HCT116 (cell line): ENCODE data around the gene SEMA3C. TPM values are rescaled to one million over a fixed set of nuclear protein-coding genes. Genes with fewer than 3 reads are reported as not detected.

Source experiments
- ATAC-seq: fragments of 200-7000 bp; cut with Tn5 transposase; 2 replicates; pipeline ENCODE4 v1.9.1; 2020; ENCODE audit warnings: mild to moderate bottlenecking, moderate library complexity
- BruUV-seq: library from RNA; stranded (reverse); fragments of 400-500 nt; replicated peaks from 2 replicates; lab custom pipeline; 2021; lab: Mats Ljungman, UMichigan
- CTCF ChIA-PET: fragments of 300-600 bp; sonication (Branson Sonifier 250); formaldehyde crosslinking; loops from one replicate; lab custom pipeline; 2021; ENCODE audit warnings: antibody characterized with exemption; lab: Charles Lee
- POLR2A ChIA-PET: fragments of 300-600, 350-600 bp; sonication (Branson Sonifier 250); formaldehyde crosslinking; loops from one replicate; lab custom pipeline; 2021; ENCODE audit warnings: antibody characterized with exemption; lab: Charles Lee
- RAD21 ChIA-PET, 2 experiments: fragments of 300-600 bp; sonication (Branson Sonifier 250); formaldehyde crosslinking; loops; one replicate each; lab custom pipeline; 2023; ENCODE audit warnings: low total read pairs in 2 of 2; ENCODE audit not compliant: uncharacterized antibody in 2 of 2, unreplicated experiment in 2 of 2, low non-redundant PET in 1 of 2; lab: Charles Lee
- DNase-seq: peaks from one replicate; pipeline ENCODE4 v3.0.0-alpha.2; 2010; ENCODE audit warnings: low read depth, low spot score
- H2AFZ ChIP-seq: fragments of 200-600 bp; shearing (Covaris generic), sonication (generic); 2 replicates; pipeline ENCODE4 v1.6.1; 2017; ENCODE audit warnings: low read depth, mixed run types, mixed read lengths, antibody characterized with exemption, low read length; ENCODE audit not compliant: poor library complexity, severe bottlenecking
- H3K27ac ChIP-seq: 2 replicates; pipeline ENCODE4 v1.5.1; 2012; ENCODE audit warnings: low read depth, low read length
- H3K27me3 ChIP-seq: fragments of 200-600 bp; sonication (generic); 2 replicates; pipeline ENCODE4 v1.6.1; 2016; ENCODE audit warnings: mixed run types, low read length, mixed read lengths; ENCODE audit not compliant: insufficient read depth
- H3K36me3 ChIP-seq, 2 experiments: fragments of 200-500 bp in 1 of 2; fragments of 200-600 bp in 1 of 2; sonication (Bioruptor generic) in 1 of 2; sonication (generic) in 1 of 2; 2 replicates each; pipeline versions ENCODE4 v1.5.1 to v1.6.1; 2014 to 2016; ENCODE audit warnings: low read length in 2 of 2, inconsistent platforms in 1 of 2, mixed read lengths in 1 of 2, mixed run types in 1 of 2; ENCODE audit not compliant: insufficient read depth in 2 of 2, control insufficient read depth in 1 of 2
- H3K4me1 ChIP-seq, 2 experiments: fragments of 200-600 bp in 1 of 2; sonication (generic) in 1 of 2; 2 replicates each; pipeline versions ENCODE4 v1.5.1 to v1.6.1; 2012 to 2017; ENCODE audit warnings: low read length in 2 of 2, inconsistent platforms in 1 of 2, mild to moderate bottlenecking in 1 of 2, mixed read lengths in 1 of 2, mixed run types in 1 of 2, moderate library complexity in 1 of 2; ENCODE audit not compliant: insufficient read depth in 2 of 2, control insufficient read depth in 1 of 2
- H3K4me2 ChIP-seq: fragments of 200-600 bp; sonication (generic); 2 replicates; pipeline ENCODE4 v1.6.1; 2017; ENCODE audit warnings: mixed run types, low read length, mixed read lengths
- H3K4me3 ChIP-seq, 2 experiments: fragments of 200-600 bp in 1 of 2; sonication (generic) in 1 of 2; replicated peaks in 1 of 2; 2 replicates each; pipeline ENCODE4 v1.5.1; 2011 to 2016; ENCODE audit warnings: low read length in 2 of 2, control low read depth in 1 of 2, low read depth in 1 of 2, mild to moderate bottlenecking in 1 of 2, mixed read lengths in 1 of 2, mixed run types in 1 of 2
- H3K79me2 ChIP-seq: fragments of 200-600 bp; sonication (generic); 2 replicates; pipeline ENCODE4 v1.6.1; 2017; ENCODE audit warnings: mild to moderate bottlenecking, mixed run types, low read length, moderate library complexity, mixed read lengths; ENCODE audit not compliant: insufficient read depth
- H3K9ac ChIP-seq: fragments of 200-600 bp; sonication (generic); 2 replicates; pipeline ENCODE4 v1.6.1; 2016; ENCODE audit warnings: low read length, mixed read lengths
- H3K9me2 ChIP-seq: fragments of 200-600 bp; sonication (generic), shearing (Covaris generic); 2 replicates; pipeline ENCODE4 v1.6.1; 2017; ENCODE audit warnings: mixed run types, mild to moderate bottlenecking, moderate library complexity; ENCODE audit not compliant: insufficient read depth
- H3K9me3 ChIP-seq, 2 experiments: fragments of 200-500 bp in 1 of 2; fragments of 200-600 bp in 1 of 2; sonication (Bioruptor generic) in 1 of 2; sonication (generic) in 1 of 2; 2 replicates each; pipeline ENCODE4 v1.6.1; 2014 to 2017; ENCODE audit warnings: low read length in 2 of 2, mixed read lengths in 2 of 2, inconsistent platforms in 1 of 2, low read depth in 1 of 2, mild to moderate bottlenecking in 1 of 2, mixed run types in 1 of 2, moderate library complexity in 1 of 2; ENCODE audit not compliant: control insufficient read depth in 1 of 2, insufficient read depth in 1 of 2
- H4K20me1 ChIP-seq: fragments of 200-600 bp; sonication (generic), shearing (Covaris generic); 2 replicates; pipeline ENCODE4 v1.6.1; 2017; ENCODE audit warnings: mixed run types, mild to moderate bottlenecking, moderate library complexity; ENCODE audit not compliant: insufficient read depth
- CEBPB ChIP-seq: IDR thresholded peaks from 2 replicates; pipeline ENCODE4 v1.6.1; 2012; ENCODE audit warnings: low read depth
- EGR1 ChIP-seq: IDR thresholded peaks from 2 replicates; pipeline ENCODE4 v1.6.1; 2012; ENCODE audit warnings: low read depth
- ELF1 ChIP-seq: IDR thresholded peaks from 2 replicates; pipeline ENCODE4 v1.6.1; 2012; ENCODE audit warnings: low read depth, borderline replicate concordance
- EZH2phosphoT487 ChIP-seq: fragments of 200-600 bp; IDR thresholded peaks from 2 replicates; pipeline ENCODE4 v1.6.1; 2018; ENCODE audit warnings: antibody characterized with exemption, borderline replicate concordance
- FOSL1 ChIP-seq: IDR thresholded peaks from 2 replicates; pipeline ENCODE4 v1.6.1; 2012; ENCODE audit warnings: low read depth
- JUND ChIP-seq: IDR thresholded peaks from 2 replicates; pipeline ENCODE4 v1.6.1; 2012
- POLR2A ChIP-seq: IDR thresholded peaks from 2 replicates; pipeline ENCODE4 v1.7.0; 2011; ENCODE audit warnings: borderline replicate concordance; ENCODE audit not compliant: insufficient read depth, insufficient read length; ENCODE audit errors: extremely low read depth
- POLR2AphosphoS5 ChIP-seq: IDR thresholded peaks from 2 replicates; pipeline ENCODE4 v1.6.1; 2011; ENCODE audit warnings: mild to moderate bottlenecking, low read depth, low read length, moderate library complexity
- RAD21 ChIP-seq: IDR thresholded peaks from 2 replicates; pipeline ENCODE4 v1.6.1; 2012; ENCODE audit warnings: low read depth, mild to moderate bottlenecking
- SIN3A ChIP-seq: IDR thresholded peaks from 2 replicates; pipeline ENCODE4 v1.6.1; 2012; ENCODE audit warnings: low read depth
- SP1 ChIP-seq: IDR thresholded peaks from 2 replicates; pipeline ENCODE4 v1.6.1; 2012; ENCODE audit warnings: low read depth
- SRF ChIP-seq: IDR thresholded peaks from 2 replicates; pipeline ENCODE4 v1.6.1; 2012; ENCODE audit warnings: low read depth
- TCF7L2 ChIP-seq: IDR thresholded peaks from 2 replicates; pipeline ENCODE4 v1.7.0; 2011; ENCODE audit warnings: borderline replicate concordance, inconsistent platforms; ENCODE audit not compliant: insufficient read depth, insufficient read length; ENCODE audit errors: extremely low read depth
- ZFX ChIP-seq: fragments of 450-650 bp; IDR thresholded peaks from 2 replicates; pipeline ENCODE4 v1.6.1; 2017
- ZNF274 ChIP-seq: fragments of 200-500 bp; sonication (Bioruptor generic); IDR thresholded peaks from 2 replicates; pipeline ENCODE4 v1.6.1; 2014; ENCODE audit warnings: mild to moderate bottlenecking, low read depth, low read length, inconsistent platforms
- intact Hi-C: fragments of 100-400 bp; cut with micrococcal nuclease; formaldehyde crosslinking; loops from 2 replicates; pipeline ENCODE4 v1.10.0; 2022
- total RNA-seq: library from RNA; stranded (reverse); gene quantifications from one replicate; pipeline ENCODE4 v1.2.1, GENCODE V29; 2021; ENCODE audit not compliant: unreplicated experiment
- TF ChIP-seq, protein P1 (sequence below): IDR thresholded peaks from 2 replicates; pipeline ENCODE4 v1.6.1; 2012
- TF ChIP-seq, protein P2 (sequence below): IDR thresholded peaks from 2 replicates; pipeline ENCODE4 v1.6.1; 2011; ENCODE audit warnings: mild to moderate bottlenecking, low read length, moderate library complexity; ENCODE audit not compliant: insufficient replicate concordance; ENCODE audit errors: extremely low read depth
- TF ChIP-seq, protein P3 (sequence below): IDR thresholded peaks from 2 replicates; pipeline ENCODE4 v1.6.1; 2012; ENCODE audit warnings: low read depth
- TF ChIP-seq, protein P4 (sequence below), 3 experiments: fragments of 200-600 bp in 1 of 3; sonication (generic) in 1 of 3; IDR thresholded peaks in 2 of 3; conservative IDR thresholded peaks in 1 of 3; 2 replicates each; pipeline ENCODE4 v1.5.1; 2012 to 2017; ENCODE audit warnings: low read depth in 2 of 3, low read length in 2 of 3, antibody characterized with exemption in 1 of 3, borderline replicate concordance in 1 of 3, control low read depth in 1 of 3, mild to moderate bottlenecking in 1 of 3, mixed read lengths in 1 of 3, mixed run types in 1 of 3, moderate library complexity in 1 of 3; ENCODE audit not compliant: insufficient read depth in 1 of 3

The SEMA3C gene
- total RNA-seq, 1 experiment from 2014 or later, result 25.3 TPM

DNA sequence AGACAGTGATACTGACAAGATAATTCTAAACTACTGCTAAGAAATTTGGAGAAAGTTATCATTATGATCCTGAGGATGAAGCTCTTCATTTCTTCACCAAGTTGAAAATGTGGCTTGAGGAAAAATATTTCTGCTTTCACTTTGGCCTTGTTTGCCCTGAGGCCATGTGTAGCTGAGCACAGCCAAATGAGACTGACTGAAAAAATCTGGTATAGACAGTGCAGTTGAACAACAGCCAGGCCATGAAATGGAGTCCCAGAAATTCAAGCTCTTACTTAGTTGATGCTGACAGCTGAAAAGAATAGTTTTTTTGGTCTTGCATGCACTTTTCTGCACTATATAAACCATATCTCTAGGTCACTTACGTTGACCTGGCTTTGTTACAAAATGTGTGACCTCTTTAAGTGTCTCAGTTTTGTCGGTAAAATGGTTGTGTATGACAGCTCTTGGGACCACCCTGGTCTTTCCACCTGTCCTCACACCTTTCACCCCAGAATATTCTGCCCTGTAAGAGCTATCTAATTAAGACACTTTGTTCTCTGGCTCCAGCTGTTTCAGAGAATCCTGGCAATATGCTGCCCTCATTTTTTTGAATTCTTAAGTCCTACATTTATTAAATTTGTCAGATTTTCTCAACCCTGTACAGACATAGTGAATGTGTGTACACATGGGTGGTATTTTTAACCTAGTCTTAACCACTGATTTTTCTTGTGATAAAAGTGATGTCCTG, 189.1 kb downstream of the SEMA3C start:
- no peak overlapping the region for H2AFZ ChIP-seq
- ChIA-PET POLR2A (no interaction called here), CTCF (no interaction called here), RAD21 (no interaction called here)
- peaks cover 0 to 8% of the 10 kb centered on the region in 2 experiments; a peak in 1 of 4 replicates for H3K4me1 ChIP-seq
- no TSS peak for BruUV-seq
- TF ChIP-seq JUND (no peak), ZFX (no peak), EZH2phosphoT487 (no peak), ELF1 (no peak), SP1 (no peak), FOSL1 (no peak), RAD21 (no peak), SIN3A (no peak), TCF7L2 (no peak), EGR1 (no peak), CEBPB (no peak), SRF (no peak), ZNF274 (no peak), POLR2A (no peak), POLR2AphosphoS5 (no peak)
- TF ChIP-seq, protein P1, sequence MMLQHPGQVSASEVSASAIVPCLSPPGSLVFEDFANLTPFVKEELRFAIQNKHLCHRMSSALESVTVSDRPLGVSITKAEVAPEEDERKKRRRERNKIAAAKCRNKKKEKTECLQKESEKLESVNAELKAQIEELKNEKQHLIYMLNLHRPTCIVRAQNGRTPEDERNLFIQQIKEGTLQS, result no peak
- TF ChIP-seq, protein P2, sequence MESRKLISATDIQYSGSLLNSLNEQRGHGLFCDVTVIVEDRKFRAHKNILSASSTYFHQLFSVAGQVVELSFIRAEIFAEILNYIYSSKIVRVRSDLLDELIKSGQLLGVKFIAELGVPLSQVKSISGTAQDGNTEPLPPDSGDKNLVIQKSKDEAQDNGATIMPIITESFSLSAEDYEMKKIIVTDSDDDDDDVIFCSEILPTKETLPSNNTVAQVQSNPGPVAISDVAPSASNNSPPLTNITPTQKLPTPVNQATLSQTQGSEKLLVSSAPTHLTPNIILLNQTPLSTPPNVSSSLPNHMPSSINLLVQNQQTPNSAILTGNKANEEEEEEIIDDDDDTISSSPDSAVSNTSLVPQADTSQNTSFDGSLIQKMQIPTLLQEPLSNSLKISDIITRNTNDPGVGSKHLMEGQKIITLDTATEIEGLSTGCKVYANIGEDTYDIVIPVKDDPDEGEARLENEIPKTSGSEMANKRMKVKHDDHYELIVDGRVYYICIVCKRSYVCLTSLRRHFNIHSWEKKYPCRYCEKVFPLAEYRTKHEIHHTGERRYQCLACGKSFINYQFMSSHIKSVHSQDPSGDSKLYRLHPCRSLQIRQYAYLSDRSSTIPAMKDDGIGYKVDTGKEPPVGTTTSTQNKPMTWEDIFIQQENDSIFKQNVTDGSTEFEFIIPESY, result no peak
- TF ChIP-seq, protein P3, sequence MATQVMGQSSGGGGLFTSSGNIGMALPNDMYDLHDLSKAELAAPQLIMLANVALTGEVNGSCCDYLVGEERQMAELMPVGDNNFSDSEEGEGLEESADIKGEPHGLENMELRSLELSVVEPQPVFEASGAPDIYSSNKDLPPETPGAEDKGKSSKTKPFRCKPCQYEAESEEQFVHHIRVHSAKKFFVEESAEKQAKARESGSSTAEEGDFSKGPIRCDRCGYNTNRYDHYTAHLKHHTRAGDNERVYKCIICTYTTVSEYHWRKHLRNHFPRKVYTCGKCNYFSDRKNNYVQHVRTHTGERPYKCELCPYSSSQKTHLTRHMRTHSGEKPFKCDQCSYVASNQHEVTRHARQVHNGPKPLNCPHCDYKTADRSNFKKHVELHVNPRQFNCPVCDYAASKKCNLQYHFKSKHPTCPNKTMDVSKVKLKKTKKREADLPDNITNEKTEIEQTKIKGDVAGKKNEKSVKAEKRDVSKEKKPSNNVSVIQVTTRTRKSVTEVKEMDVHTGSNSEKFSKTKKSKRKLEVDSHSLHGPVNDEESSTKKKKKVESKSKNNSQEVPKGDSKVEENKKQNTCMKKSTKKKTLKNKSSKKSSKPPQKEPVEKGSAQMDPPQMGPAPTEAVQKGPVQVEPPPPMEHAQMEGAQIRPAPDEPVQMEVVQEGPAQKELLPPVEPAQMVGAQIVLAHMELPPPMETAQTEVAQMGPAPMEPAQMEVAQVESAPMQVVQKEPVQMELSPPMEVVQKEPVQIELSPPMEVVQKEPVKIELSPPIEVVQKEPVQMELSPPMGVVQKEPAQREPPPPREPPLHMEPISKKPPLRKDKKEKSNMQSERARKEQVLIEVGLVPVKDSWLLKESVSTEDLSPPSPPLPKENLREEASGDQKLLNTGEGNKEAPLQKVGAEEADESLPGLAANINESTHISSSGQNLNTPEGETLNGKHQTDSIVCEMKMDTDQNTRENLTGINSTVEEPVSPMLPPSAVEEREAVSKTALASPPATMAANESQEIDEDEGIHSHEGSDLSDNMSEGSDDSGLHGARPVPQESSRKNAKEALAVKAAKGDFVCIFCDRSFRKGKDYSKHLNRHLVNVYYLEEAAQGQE, result no peak
- TF ChIP-seq, protein P4, sequence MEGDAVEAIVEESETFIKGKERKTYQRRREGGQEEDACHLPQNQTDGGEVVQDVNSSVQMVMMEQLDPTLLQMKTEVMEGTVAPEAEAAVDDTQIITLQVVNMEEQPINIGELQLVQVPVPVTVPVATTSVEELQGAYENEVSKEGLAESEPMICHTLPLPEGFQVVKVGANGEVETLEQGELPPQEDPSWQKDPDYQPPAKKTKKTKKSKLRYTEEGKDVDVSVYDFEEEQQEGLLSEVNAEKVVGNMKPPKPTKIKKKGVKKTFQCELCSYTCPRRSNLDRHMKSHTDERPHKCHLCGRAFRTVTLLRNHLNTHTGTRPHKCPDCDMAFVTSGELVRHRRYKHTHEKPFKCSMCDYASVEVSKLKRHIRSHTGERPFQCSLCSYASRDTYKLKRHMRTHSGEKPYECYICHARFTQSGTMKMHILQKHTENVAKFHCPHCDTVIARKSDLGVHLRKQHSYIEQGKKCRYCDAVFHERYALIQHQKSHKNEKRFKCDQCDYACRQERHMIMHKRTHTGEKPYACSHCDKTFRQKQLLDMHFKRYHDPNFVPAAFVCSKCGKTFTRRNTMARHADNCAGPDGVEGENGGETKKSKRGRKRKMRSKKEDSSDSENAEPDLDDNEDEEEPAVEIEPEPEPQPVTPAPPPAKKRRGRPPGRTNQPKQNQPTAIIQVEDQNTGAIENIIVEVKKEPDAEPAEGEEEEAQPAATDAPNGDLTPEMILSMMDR (IDR thresholded peaks at IDR 0.05 in 2 of 3, conservative IDR thresholded peaks at IDR 0.05 in 1 of 3; ENCODE audit: borderline replicate concordance in 1 of 3, insufficient read depth in 1 of 3, low read depth in 2 of 3, low read length in 2 of 3), result no peak
- H3K9me2 ChIP-seq, result no peaks in the 10 kb centered on the region
- no peak overlapping the region for H3K27ac ChIP-seq
- H3K36me3 ChIP-seq, result no peaks in the 10 kb centered on the region
- intact Hi-C loops, result loop anchor here (10.0 kb wide), 2 partner anchors 175 to 345 kb away; no protein-coding TSS in a partner anchor
- no peak for DNase-seq
- H3K4me3 ChIP-seq, result no peak overlapping the region
- no peaks in the 10 kb centered on the region for H3K9me3 ChIP-seq
- H4K20me1 ChIP-seq, result no peaks in the 10 kb centered on the region
- H3K9ac ChIP-seq, result no peak overlapping the region
- no peak for ATAC-seq
- H3K4me2 ChIP-seq, result no peak overlapping the region
- H3K27me3 ChIP-seq, result no peaks in the 10 kb centered on the region
- no peaks in the 10 kb centered on the region for H3K79me2 ChIP-seq
